Activated B cell treated with CpG ODN at 0.5 μM for 24 hours (primary cell): Measurements from ENCODE around the gene ATP8A2. TPM values are rescaled to one million over a fixed set of nuclear protein-coding genes. Genes with fewer than 3 reads are reported as not detected.

ENCODE experiments used
- ATAC-seq: fragments of 200-7000 bp; cut with Tn5 transposase; one replicate; pipeline ENCODE4 v1.10.0; 2021; ENCODE audit warnings: low read depth, mild to moderate bottlenecking, moderate library complexity
- CTCF ChIA-PET: fragments of 350-600 bp; sonication (Branson Sonifier 250); formaldehyde crosslinking; loops from one replicate; lab custom pipeline; 2021; ENCODE audit warnings: antibody characterized with exemption; lab: Charles Lee
- POLR2A ChIA-PET: fragments of 350-600 bp; sonication (Branson Sonifier 250); formaldehyde crosslinking; loops from one replicate; lab custom pipeline; 2021; ENCODE audit warnings: antibody characterized with exemption; lab: Charles Lee
- DNase-seq: peaks from one replicate; pipeline ENCODE4 v3.0.0; 2022
- H3K27ac Mint-ChIP-seq: one replicate; pipeline ENCODE4 v1.8.0; 2020; ENCODE audit warnings: mixed read lengths
- H3K27me3 Mint-ChIP-seq: one replicate; pipeline ENCODE4 v1.8.0; 2021; ENCODE audit warnings: mixed read lengths
- H3K36me3 Mint-ChIP-seq: one replicate; pipeline ENCODE4 v1.8.0; 2021; ENCODE audit warnings: low read depth, mixed read lengths
- H3K4me1 Mint-ChIP-seq: one replicate; pipeline ENCODE4 v1.8.0; 2021; ENCODE audit warnings: mixed read lengths
- H3K4me3 Mint-ChIP-seq: one replicate; pipeline ENCODE4 v1.8.0; 2020; ENCODE audit warnings: mild to moderate bottlenecking, mixed read lengths
- H3K9me3 Mint-ChIP-seq: one replicate; pipeline ENCODE4 v1.8.0; 2020; ENCODE audit warnings: mixed read lengths
- CTCF ChIP-seq: fragments of 200-600 bp; IDR thresholded peaks from one replicate; pipeline ENCODE4 v1.8.0; 2022; ENCODE audit warnings: antibody characterized with exemption, mild to moderate bottlenecking
- intact Hi-C: fragments of 100-400 bp; cut with micrococcal nuclease; formaldehyde crosslinking; loops from one replicate; pipeline ENCODE4 v1.15.1; 2024
- total RNA-seq: library from RNA; stranded (reverse); gene quantifications from 2 replicates; pipeline ENCODE4 v1.2.3, GENCODE V29; 2022

ATP8A2 gene
- total RNA-seq, 1 donor from 2014 or later = not detected

GRCh38 chr13:25839371-25839770 lies 467.6 kb downstream of the ATP8A2 start:
- ChIA-PET CTCF (no interaction called here), POLR2A (no interaction called here)
- Mint-ChIP-seq H3K4me3 (no peak overlapping the region), H3K36me3 (no peaks in the 10 kb centered on the region), H3K4me1 (no peaks in the 10 kb centered on the region), H3K27me3 (peaks cover 8% of the 10 kb centered on the region), H3K27ac (no peak overlapping the region), H3K9me3 (peaks cover 3% of the 10 kb centered on the region)
- no peak for TF ChIP-seq CTCF
- intact Hi-C loops = no loop called here
- no peak for DNase-seq
- no peak for ATAC-seq

GRCh38 chr13:25840261-25840660 lies 468.5 kb downstream of the ATP8A2 start:
- DNase-seq = no peak
- no peak for TF ChIP-seq CTCF
- Mint-ChIP-seq H3K9me3 (peaks cover 3% of the 10 kb centered on the region), H3K4me1 (no peaks in the 10 kb centered on the region), H3K27me3 (peaks cover 8% of the 10 kb centered on the region), H3K36me3 (no peaks in the 10 kb centered on the region), H3K4me3 (no peak overlapping the region), H3K27ac (no peak overlapping the region)
- ATAC-seq = no peak
- intact Hi-C loops = no loop called here
- CTCF ChIA-PET = no interaction called here
- POLR2A ChIA-PET = no interaction called here

GRCh38 chr13:25840931-25841330 lies 469.2 kb downstream of the ATP8A2 start:
- intact Hi-C loops = no loop called here
- H3K4me3 Mint-ChIP-seq = no peak overlapping the region
- ChIA-PET POLR2A (no interaction called here), CTCF (no interaction called here)
- no peaks in the 10 kb centered on the region for H3K36me3 Mint-ChIP-seq
- H3K27me3 Mint-ChIP-seq = peaks cover 8% of the 10 kb centered on the region
- no peak for TF ChIP-seq CTCF
- no peak overlapping the region for H3K27ac Mint-ChIP-seq
- DNase-seq = no peak
- no peaks in the 10 kb centered on the region for H3K4me1 Mint-ChIP-seq
- no peak for ATAC-seq
- H3K9me3 Mint-ChIP-seq = peaks cover 3% of the 10 kb centered on the region

GRCh38 chr13:25843692-25844091 lies 471.9 kb downstream of the ATP8A2 start:
- Mint-ChIP-seq H3K36me3 (no peaks in the 10 kb centered on the region), H3K27ac (no peak overlapping the region), H3K4me3 (no peak overlapping the region), H3K4me1 (peaks cover 19% of the 10 kb centered on the region), H3K27me3 (peaks cover 8% of the 10 kb centered on the region), H3K9me3 (peaks cover 3% of the 10 kb centered on the region)
- no peak for TF ChIP-seq CTCF
- intact Hi-C loops = no loop called here
- ATAC-seq = no peak
- CTCF ChIA-PET = no interaction called here
- no peak for DNase-seq
- POLR2A ChIA-PET = no interaction called here

GRCh38 chr13:25844559-25845434 lies 473.0 kb downstream of the ATP8A2 start:
- H3K4me1 Mint-ChIP-seq = peaks cover 20% of the 10 kb centered on the region
- H3K36me3 Mint-ChIP-seq = no peaks in the 10 kb centered on the region
- intact Hi-C loops = no loop called here
- CTCF ChIA-PET = no interaction called here
- TF ChIP-seq CTCF = no peak
- peaks cover 3% of the 10 kb centered on the region for H3K9me3 Mint-ChIP-seq
- ATAC-seq (no peak), DNase-seq (no peak)
- peaks cover 6% of the 10 kb centered on the region for H3K27me3 Mint-ChIP-seq
- no peak overlapping the region for H3K27ac Mint-ChIP-seq
- POLR2A ChIA-PET = no interaction called here
- no peak overlapping the region for H3K4me3 Mint-ChIP-seq
